Measurements from ENCODE around the gene CFAP161. TPM values are rescaled to one million over a fixed set of nuclear protein-coding genes. Genes with fewer than 3 reads are reported as not detected.

CFAP161 gene
- total and polyA plus RNA-seq, 3 donors from 2014 or later: 4.6 to 19.7 (median 8.7) TPM

GRCh38 chr15:81160312-81161159, 26.5 kb downstream of the CFAP161 start:
- WGBS, 2 donors: 36 to 37% methylated on average over 8 to 11 of the region's 11 CpGs
- intact Hi-C loops (cut with DNase I; ENCODE audit: low total_unique reads): no loop called here
- no peaks in the 10 kb centered on the region for H3K36me3 ChIP-seq (ENCODE audit: low read depth, missing control alignments)
- no peaks in the 10 kb centered on the region for H3K9me3 ChIP-seq
- TF ChIP-seq POLR2A (IDR thresholded peaks at IDR 0.05): no peak
- H3K27ac ChIP-seq: no peak overlapping the region
- H3K4me3 ChIP-seq: no peak overlapping the region
- no peaks in the 10 kb centered on the region for H3K27me3 ChIP-seq
- peak; percentile 57 for DNase-seq
- peaks cover 20% of the 10 kb centered on the region for H3K4me1 ChIP-seq

GRCh38 chr15:81161160-81161673, 27.1 kb downstream of the CFAP161 start:
- no peaks in the 10 kb centered on the region for H3K27me3 ChIP-seq
- no peaks in the 10 kb centered on the region for H3K36me3 ChIP-seq (ENCODE audit: low read depth, missing control alignments)
- H3K4me3 ChIP-seq: no peak overlapping the region
- H3K9me3 ChIP-seq: no peaks in the 10 kb centered on the region
- TF ChIP-seq CTCF (IDR thresholded peaks at IDR 0.05) (no peak), POLR2A (IDR thresholded peaks at IDR 0.05) (no peak)
- WGBS, 2 donors: 48 to 56% methylated on average over 4 of the region's 4 CpGs
- no peak overlapping the region for H3K27ac ChIP-seq
- intact Hi-C loops (cut with DNase I; ENCODE audit: low total_unique reads): no loop called here
- H3K4me1 ChIP-seq: peaks cover 20% of the 10 kb centered on the region
- no peak for DNase-seq

- H3K36me3 ChIP-seq (ENCODE audit: low read depth, missing control alignments): no peaks in the 10 kb centered on the region
- intact Hi-C loops (cut with DNase I; ENCODE audit: low total_unique reads): no loop called here
- no peak overlapping the region for H3K27ac ChIP-seq
These were observed 27.8 kb downstream of the CFAP161 start for GRCh38 chr15:81161851-81162250.

GRCh38 chr15:81163961-81164800, 30.1 kb downstream of the CFAP161 start:
- 85 to 93% methylated on average over 3 of the region's 3 CpGs for WGBS, 2 donors

More at GRCh38 chr15:81161851-81162250, 27.8 kb downstream of the CFAP161 start:
- no peak for DNase-seq
- Histone ChIP-seq H3K27me3 (no peaks in the 10 kb centered on the region), H3K4me3 (no peak overlapping the region), H3K9me3 (no peaks in the 10 kb centered on the region), H3K4me1 (peaks cover 20% of the 10 kb centered on the region)
- TF ChIP-seq POLR2A (IDR thresholded peaks at IDR 0.05) (no peak), CTCF (IDR thresholded peaks at IDR 0.05) (no peak)
- WGBS, 2 donors: 61 to 64% methylated on average over 7 of the region's 7 CpGs

More at GRCh38 chr15:81163961-81164800, 30.1 kb downstream of the CFAP161 start:
- intact Hi-C loops (cut with DNase I; ENCODE audit: low total_unique reads): no loop called here
- Histone ChIP-seq H3K36me3 (ENCODE audit: low read depth, missing control alignments) (no peaks in the 10 kb centered on the region), H3K4me1 (peaks cover 30% of the 10 kb centered on the region), H3K27me3 (no peaks in the 10 kb centered on the region), H3K9me3 (no peaks in the 10 kb centered on the region), H3K27ac (no peak overlapping the region), H3K4me3 (no peak overlapping the region)
- no peak for TF ChIP-seq POLR2A (IDR thresholded peaks at IDR 0.05)
- no peak for TF ChIP-seq CTCF (IDR thresholded peaks at IDR 0.05)
- no peak for DNase-seq
